Stimulated activated CD4-positive, alpha-beta T cell treated with anti-CD3 and anti-CD28 coated beads, Interleukin-1b, Interleukin-23, amount 100 ng/mL, for 1 hour (primary cell): ENCODE data around the gene PLPPR5.
"Not testable (repeated sequence)": the region's sequence is repeated elsewhere in the genome, so short reads cannot be mapped to it uniquely, and the experiment has no call there.

Source experiments
- DNase-seq, 2 donors: peaks; one replicate each; pipeline ENCODE4 v3.0.0-alpha.2; 2020; ENCODE audit warnings: low read depth in 2 of 2

PLPPR5 gene

DNA sequence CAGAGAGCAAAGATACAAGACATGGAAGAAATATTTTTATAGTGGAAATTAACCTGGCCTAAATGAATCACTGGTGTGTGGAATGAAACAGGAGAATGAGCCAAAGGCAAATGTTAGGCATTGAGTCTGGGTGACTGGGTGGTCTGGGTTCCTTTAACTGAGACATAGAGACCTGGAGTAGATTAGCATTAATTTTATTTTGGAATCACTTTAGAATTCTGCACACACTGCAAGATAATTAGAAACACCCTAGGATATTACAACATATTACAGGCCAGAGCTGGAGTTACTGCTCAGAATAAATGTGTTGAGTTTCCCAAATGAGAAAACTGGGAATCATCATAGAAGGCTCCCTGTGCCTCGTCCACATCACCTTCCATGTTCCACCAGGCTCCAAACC is 85.5 kb downstream of the PLPPR5 start:
- DNase-seq = no peak

DNA sequence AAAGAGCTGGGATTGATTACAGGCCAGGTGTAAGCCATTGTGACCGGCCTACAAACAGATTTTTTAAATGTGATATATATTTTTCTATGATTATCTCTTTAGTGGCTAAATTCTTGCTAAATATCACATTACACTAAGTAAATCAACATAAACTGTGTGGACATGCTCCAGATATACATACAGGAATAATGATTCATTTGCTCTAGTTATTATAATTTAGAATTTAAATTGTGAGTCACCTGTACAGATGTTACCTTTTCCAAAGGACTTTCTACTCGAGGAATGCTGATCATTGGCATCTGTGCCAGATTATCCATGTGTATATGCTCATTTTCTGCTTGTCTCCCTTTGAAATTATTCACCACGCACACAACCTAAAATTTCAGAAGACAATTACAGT is 90.1 kb downstream of the PLPPR5 start:
- no peak for DNase-seq

DNA sequence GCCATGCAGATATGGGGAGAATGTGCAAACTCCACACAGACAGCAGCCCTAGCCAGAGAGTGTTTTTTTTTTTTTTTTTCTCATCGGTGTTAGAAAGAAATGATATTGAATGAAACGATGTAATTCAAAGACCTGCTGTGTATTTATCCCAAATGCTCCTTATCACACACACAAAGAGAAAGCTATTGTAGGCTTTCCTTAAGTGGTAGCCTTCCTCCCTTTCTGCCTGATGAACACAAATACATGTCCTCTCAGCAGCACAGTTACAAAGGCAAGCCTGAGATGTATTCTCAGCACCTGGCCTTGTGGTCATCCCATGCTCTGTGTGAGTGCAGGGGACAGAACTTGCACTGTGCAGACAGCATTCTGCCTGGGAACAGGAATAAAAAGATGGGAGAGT is 93.8 kb downstream of the PLPPR5 start:
- no peak for DNase-seq

DNA sequence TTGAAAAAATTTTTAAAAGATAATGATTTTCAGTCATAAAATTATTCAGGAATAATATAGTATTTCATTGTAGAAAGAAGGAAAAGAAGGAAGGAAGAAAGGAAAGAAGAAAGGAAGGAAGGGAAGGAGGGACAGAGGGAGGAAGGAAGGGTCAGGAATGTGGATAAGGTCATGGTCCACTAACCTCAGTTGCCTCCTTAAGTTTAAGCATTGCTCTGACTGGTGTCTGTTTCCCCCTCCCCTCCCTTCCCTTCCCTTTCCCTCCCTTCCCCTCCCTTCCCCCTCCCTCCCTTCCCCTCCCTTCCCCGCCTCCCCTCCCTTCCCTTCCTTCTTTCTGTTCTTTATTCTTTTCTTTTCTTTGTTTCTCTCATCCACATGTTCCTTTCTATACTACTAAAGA is 95.7 kb downstream of the PLPPR5 start:
- DNase-seq = no peak

DNA sequence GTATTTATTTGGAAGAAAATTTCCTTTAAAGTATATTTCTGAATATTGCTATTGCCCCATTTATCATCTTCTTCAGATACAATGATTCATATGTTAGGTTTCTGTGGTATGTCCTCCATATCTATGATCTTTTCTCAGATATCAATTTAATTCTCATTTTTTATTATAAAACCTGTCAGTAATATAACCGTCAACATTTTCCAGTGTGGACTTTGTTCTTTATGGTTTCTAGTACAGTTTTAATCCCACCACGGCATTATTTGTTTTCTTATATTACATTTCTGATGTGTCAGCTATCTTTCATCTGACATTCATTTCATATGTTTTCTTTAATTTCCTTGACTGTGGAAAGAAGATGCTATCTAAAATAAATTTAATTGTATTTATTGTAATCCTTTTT is 97.9 kb downstream of the PLPPR5 start:
- no peak for DNase-seq

GRCh38 chr1:98906361-98906760 is 98.3 kb downstream of the PLPPR5 start:
- no peak for DNase-seq

DNA sequence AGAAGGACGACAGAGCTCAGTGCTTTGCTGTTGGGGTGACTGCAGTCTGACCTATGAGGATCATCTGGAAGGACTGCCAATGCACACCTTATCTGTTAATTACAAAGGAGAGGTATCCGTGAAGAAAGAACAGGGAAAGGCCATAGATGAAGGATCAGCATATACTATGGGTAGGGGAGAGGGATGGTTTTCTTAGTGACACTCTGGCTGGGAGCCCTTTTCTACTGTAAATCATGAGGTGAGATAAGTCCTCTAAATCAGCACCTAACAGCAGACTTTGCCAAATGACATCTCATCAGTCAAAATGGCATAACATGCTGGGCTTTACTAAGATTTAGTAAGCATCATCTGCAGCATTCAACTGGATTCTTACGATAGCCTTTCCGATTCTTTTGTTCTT is 100.0 kb downstream of the PLPPR5 start:
- DNase-seq = no peak

DNA sequence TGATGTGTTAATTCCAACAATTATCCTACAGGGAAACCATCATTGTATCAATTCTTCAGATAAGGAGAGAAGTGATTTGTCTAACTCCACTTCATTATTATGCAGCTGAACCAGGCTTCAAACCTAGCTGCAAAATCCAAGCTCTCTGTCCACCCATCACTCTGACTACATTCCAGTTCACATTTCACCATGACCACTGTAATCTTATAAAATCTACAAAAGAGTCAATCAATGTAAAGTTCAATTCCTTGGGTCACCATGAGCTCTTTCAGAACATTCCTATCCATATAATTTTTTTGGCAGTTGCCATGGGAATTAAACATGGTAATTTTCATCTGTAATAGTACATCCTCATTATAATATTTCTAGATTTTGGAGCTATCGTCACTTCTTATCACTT is 100.9 kb downstream of the PLPPR5 start:
- no peak for DNase-seq

DNA sequence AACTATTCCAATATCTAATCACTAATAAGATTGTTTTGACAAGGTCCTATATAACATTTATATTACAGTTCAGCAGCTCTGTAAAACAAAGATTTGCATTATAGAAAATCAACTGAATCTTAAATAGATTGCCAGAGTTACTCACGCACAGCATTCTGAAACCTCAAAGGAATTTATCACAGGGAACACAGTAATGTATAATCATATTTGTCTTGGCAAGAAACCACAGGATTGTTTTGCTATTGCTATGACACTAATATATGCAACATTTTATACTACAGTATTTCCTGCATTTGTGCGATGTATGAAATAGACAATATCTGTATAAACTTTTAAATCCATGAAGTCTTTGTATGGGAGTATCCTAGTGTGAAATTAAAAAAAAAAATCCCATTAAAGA is 101.4 kb downstream of the PLPPR5 start:
- no peak for DNase-seq

GRCh38 chr1:98898940-98899339 is 105.7 kb downstream of the PLPPR5 start:
- DNase-seq = no peak

GRCh38 chr1:98897479-98897878 is 107.2 kb downstream of the PLPPR5 start:
- DNase-seq = no peak

- no peak for DNase-seq
These were observed 107.8 kb downstream of the PLPPR5 start for GRCh38 chr1:98896711-98897445.

- no peak for DNase-seq
These were observed 111.3 kb downstream of the PLPPR5 start for GRCh38 chr1:98893371-98893770.

DNA sequence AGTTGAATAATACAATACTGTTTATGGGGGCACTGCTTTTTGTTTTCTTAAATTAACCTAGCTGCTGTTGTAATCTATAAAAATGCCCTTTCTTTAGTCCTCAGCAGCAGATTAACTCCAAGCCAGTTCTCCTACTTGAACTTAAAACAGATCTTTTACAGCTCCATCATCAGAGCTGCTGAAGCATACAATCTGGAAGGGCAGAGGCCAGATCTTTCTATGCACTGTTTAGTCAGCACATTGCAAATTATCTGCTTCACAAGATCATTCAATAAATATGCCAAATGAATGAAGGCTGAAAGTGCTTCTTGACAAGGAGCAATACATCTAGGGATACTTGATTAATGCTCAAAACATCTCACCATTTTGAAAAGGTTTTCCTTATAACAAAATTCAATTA is 115.8 kb downstream of the PLPPR5 start:
- DNase-seq = no peak

GRCh38 chr1:98887507-98887906 is 117.2 kb downstream of the PLPPR5 start:
- no peak for DNase-seq

- DNase-seq = no peak
These were observed 119.8 kb downstream of the PLPPR5 start for GRCh38 chr1:98884864-98885263.

DNA sequence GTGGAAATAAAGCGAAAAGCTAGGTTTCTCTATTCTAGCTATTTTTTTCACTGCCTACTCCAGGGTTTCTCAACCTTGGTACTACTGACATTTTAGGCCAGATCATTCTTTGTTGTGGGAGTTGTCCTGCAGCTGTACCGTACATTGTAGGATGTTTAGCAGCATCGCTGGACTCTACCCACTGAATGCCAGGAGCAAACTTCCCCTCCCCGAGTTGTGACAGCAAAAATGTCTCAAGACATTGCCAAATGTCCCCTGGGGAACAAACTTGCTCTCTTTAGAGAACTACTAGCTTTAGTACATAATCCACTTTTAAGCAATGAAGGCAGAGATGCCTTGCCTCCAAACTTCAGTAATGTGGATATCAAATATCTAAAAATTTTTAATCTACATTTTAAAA is 122.8 kb downstream of the PLPPR5 start:
- DNase-seq = no peak

DNA sequence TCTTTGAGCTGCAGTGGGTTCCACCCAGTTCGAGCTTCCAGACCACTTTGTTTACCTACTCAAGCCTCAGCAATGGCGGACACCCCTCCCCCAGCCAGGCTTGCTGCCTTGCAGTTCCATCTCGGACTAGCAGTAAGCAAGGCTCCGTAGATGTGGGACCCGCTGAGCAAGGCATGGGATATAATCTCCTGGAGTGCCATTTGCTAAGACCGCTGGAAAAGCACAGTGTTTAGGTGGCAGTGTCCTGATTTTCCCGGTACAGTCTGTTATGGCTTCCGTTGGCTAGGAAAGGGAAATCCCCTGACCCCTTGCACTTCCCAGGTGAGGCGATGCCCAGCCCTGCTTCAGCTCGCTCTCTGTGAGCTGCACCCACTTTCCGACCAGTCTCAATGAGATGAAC is 123.4 kb downstream of the PLPPR5 start:
- not testable (repeated sequence) for DNase-seq

DNA sequence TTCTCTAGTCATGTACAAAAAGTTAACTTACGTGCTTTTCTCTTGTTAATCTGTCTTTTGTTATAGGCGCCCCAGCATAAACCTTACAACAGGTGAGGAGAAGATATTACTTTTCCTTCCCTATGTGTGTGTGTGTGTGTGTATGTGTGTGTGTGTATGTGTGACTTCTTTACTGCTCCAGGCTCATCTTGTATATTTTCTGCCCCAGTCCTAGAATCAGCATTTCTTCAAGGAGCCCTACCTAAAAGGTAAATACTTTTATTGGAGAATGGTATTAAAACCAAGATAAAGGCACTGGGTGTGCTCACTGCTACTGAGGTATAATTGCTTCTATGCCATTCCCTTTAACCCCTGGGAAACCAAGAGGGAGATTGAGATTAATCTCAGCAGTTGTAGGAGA is 129.8 kb downstream of the PLPPR5 start:
- no peak for DNase-seq

- DNase-seq = no peak
These were observed 133.4 kb downstream of the PLPPR5 start for GRCh38 chr1:98870959-98871903.

DNA sequence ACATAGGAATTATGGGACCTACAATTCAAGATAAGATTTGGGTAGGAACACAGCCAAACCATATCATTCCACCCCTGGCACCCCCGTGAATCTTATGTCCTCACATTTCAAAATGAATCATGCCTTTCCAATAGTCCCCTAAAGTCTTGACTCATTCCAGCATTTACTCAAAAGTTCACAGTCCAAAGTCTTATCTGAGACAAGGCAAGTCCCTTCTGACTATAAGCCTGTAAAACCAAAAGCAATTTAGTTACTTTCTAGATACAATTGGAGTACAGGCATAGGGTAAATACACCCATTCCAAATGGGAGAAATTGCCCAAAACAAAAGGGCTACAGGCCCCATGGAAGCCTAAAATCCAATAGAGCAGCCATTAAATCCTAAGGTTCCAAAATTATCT is 138.9 kb downstream of the PLPPR5 start:
- DNase-seq = no peak

DNA sequence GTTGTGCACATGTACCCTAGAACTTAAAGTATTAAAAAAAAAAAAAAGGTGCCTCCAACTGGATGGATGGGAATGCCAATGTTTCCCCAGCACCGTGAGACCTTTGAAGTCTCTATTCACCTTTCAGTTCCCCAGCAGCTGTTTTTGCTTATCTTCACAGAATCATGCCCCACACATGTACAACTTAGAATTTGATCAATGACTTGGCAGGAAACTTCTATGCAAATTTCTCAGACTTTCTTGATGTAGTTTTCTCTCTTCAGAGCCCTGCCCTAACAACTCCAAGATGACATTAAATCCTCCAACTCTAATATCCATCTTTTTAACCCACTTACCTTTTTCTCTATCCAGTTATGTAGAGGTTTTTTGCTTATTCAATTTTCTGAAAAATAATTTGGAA is 144.3 kb downstream of the PLPPR5 start:
- no peak for DNase-seq

DNA sequence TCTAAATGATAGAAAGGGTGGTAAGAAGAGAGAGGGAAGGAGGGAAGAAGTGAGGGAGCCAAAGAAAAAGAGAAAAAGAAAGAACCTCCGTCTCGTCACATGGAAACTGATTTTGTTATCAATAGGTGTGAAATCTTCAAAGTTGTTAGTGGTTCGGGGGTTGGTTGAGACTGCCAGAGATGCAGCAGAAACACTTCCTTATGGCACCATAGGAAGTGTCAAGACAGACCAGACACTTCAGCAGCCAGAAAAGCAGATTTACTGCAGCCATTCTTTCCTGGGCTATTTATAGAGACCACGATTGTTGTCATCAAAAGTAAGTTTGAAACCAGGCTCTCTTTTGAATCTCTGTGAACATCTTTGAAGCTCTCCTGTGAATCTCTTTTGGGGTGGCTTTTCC is 150.5 kb downstream of the PLPPR5 start:
- no peak for DNase-seq
